Measurements from ENCODE around the gene TST.
A peak's percentile ranks its signal among the peaks of the same experiment; 100 is the strongest.

The TST gene

DNA sequence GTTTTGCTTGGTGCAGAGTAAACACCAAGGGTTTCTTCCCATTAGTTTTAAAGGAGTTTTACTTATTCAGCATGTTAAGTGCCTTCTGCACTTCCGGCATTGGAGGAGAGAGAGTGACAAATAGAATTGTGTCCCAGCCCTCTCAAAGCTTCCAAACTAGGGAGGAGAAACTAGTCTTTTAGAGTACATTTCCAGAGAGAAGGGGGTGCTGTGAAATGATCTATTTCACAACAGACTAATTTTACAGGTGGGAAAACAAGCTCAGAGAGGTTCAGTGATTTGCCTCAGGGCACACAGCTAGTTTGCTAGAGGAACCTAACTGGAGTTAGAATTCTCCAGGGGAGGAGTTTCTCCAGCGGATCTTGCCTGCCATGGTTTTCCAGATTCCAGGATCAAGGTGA, 12.9 kb upstream of the TST start:
- no peak for DNase-seq (ENCODE audit: low spot score)

DNA sequence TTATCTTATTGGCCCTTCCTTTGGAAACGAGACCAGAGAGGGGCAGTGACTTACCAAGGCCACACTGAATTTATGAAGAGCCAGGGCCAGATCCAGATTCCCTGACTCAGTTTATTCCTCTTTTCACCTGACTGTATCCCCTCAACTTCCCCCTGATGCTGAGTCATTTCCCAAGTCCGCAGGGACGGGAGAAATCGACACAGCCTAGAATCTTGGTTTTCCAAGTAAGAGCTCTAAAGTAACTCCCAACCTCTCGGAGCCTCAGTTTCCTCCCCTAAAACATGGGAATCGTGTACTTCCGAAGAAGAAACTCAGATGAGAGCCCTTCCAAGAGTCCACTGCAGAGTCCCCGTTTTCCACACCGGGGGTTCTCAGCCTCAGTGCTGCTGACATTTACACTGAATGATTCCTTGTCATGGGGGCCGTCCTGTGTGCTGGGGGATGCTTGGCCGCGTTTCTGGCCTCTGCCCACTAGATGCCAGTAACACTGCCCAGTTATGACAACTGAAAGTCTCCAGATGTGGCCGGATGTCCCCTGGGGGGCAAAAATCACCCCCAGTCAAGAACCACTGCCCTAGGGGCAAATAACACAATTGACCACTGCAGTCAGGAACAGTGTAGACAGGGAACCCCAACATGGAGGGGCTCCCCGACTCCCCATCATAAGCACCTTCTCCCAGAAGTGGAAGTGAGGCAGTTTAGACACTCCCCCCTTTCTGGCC, 11.5 kb upstream of the TST start:
- DNase-seq (ENCODE audit: low spot score): no peak

DNA sequence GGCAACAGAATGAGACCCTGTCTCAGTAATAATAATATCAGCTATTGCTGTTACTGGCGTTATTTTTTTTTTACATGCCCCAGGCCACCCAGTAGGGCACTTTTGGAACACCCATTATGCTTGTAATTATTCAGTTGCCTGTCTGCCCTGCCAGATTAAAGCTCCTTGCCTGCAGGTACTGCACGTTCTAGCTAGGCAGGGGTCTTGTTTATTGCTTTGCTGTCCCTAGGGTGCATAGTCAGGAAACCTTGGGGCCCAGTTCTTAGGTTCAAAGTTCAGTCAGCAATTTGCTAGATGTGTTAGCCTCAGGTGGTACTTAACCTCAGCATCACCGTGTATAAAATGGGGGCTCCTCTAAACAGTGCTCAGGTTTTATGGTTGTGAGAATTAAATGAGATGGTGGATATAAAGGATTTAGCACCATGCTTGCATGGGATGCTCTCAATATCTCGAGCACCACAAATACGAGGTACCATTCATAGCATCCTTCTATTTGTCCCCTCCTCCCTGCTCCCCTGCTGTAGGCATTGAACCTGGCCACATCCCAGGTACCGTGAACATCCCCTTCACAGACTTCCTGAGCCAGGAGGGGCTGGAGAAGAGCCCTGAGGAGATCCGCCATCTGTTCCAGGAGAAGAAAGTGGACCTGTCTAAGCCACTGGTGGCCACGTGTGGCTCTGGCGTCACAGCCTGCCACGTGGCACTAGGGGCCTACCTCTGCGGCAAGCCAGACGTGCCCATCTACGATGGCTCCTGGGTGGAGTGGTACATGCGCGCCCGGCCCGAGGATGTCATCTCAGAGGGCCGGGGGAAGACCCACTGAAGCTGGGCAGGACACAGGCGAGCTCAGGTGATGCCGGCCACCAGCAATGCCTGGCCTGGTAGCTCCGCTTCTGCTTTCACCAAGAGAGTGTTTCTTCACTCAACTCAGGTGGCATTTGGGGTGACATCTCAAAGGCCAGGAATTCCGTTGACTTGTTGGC, 9.7 kb upstream of the TST start:
- DNase-seq (ENCODE audit: low spot score): no peak

DNA sequence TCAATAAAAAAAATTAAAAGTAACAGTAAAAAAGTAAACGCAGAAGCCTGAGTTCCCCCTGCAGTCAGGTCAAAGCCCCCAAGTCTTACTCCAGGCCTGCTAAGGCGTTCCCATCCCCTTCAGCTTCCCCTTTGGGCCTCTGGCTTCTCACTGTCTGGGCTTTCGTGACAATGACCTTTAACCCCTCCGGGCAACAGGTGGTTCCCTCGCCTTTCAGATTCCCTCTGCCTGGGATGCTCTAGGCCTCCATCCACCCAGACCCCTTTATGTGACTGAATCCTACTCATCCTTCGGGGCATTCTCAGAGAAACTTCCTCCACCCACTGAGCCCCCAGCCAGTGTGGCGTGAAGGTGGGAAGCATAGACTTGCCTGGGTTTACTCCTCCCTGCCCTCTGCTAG, 8.3 kb upstream of the TST start:
- DNase-seq (ENCODE audit: low spot score): no peak

DNA sequence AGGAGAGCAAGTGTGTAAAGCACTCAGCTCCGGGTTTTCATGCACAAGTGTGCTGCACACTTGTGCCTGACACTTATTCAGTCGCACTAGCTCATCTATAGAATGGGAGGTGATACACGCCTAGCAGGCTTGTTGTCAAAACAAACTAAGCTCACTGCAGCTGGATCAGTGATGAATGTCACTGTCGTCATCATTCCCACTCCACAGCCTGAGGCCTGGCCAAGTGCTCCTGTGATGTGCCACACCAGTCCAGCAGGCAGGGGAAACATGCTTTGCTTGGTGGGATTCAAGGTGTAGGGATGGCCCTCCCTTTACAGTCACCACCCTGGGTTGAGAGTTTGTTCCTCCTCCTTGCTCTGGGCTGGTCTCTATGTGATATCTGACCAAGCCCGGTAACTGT, 7.1 kb upstream of the TST start:
- DNase-seq (ENCODE audit: low spot score): no peak

DNA sequence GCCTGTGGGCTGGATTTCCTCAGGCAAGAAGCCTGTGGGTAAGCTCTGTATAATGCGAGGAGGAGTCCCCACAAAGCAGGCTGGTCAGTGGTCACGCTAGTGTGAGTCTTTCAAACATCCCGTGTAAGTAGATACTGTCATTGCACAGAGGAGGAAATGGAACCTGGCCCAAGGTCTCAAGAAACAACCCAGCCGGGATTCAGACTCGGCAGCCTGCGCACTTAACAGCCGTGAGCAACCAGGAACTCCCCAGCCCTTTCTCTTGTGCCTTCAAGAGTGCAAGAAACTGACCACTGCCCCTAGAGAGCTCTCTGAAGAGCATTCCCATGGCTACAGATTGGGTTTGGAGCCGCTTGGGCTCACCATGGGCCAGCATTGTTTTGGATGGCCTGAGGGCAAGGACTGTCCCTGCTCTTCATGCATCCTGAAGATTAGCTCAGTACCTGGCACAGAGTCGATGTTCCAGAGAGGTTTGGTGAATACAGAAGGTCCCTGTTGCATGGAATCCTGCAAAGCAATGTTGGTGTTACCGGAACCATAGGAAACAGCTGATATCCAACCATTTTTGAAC, 6.3 kb upstream of the TST start:
- no peak for DNase-seq (ENCODE audit: low spot score)

DNA sequence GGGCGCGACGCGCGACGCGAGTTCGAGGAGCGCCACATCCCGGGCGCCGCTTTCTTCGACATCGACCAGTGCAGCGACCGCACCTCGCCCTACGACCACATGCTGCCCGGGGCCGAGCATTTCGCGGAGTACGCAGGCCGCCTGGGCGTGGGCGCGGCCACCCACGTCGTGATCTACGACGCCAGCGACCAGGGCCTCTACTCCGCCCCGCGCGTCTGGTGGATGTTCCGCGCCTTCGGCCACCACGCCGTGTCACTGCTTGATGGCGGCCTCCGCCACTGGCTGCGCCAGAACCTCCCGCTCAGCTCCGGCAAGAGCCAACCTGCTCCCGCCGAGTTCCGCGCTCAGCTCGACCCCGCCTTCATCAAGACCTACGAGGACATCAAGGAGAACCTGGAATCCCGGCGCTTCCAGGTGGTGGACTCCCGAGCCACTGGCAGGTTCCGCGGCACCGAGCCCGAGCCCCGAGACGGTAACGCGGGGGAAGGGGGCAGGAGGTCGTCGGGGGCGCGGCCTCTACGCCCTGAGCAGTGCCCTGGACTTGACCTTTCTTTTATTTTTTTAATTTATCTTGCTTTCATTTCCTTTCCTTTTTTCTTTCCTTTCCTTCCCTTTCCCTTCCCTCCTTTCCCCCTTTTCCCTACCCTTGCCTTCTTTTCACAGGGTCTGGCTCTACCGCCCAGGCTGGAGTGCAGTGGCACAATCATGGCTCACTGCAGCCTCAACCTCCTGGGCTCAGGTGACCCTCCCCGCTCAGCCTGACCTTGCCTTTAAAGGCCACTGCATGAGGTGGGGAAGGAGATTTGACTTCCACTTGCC, 5.3 kb upstream of the TST start:
- no peak for DNase-seq (ENCODE audit: low spot score)

DNA sequence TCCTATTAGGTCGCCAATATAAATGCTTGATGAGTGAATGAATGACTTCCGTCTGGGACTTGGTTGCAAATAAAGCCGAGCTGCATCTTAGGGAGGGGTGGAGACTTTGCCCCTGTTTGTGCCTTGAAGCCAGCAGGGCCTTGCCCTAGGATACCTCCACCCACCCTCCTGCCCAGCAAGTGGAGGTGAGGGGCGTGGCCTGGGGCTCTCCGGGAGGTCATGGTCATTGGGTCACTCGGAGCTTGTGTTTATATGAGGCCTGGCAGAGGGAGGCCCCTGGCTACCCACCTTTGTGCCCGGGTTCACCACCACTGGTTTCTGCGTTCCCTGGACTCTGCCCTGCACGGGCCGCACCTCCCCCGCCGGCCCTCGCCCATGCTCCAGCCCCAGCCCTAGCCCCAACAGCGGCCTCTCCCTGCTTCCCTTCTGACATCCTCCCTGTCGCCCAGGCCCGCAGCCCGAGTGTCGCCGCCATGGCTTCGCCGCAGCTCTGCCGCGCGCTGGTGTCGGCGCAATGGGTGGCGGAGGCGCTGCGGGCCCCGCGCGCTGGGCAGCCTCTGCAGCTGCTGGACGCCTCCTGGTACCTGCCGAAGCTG, 4.6 kb upstream of the TST start:
- no peak for DNase-seq (ENCODE audit: low spot score)

DNA sequence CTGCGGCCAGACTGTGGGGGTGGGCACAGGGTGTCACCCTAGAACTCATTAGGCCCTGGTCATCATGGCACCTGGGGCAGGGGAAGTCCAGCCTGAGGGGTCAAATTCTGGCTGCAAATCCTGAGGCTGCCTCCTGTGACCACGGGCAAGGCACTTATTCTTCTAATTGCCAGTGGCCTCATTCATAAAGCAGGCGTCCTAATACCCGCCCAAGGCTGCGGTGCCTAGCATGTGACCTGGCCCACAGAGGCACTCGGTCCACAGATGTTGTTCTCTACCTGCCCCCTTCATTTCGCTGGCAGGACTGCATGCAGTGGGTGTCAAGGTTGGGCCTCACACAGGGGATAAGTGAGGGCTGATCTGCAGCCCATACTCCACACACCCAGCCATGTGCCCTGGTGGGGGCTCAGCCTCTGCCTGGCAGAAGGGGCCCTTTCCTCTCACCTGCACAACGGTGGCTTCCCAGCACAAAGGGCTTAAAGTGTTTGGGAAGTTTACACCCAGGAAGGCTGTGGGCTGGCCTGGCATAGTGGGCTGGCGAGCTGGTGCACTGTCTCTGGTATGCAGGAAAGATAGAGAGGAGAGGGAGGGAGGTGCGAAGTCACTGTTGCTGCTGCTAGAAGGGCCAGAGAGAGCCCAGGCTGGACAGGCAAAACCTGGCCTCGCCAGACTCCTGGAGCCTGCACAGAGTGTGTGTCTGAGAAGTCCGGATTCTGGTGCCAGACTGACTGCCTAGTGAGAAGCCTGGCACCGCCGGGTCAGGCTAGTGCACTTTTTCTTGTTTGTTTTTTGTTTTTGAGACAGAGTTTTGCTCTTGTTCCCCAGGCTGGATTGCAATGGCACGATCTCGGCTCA, 3.5 kb upstream of the TST start:
- DNase-seq (ENCODE audit: low spot score): no peak

DNA sequence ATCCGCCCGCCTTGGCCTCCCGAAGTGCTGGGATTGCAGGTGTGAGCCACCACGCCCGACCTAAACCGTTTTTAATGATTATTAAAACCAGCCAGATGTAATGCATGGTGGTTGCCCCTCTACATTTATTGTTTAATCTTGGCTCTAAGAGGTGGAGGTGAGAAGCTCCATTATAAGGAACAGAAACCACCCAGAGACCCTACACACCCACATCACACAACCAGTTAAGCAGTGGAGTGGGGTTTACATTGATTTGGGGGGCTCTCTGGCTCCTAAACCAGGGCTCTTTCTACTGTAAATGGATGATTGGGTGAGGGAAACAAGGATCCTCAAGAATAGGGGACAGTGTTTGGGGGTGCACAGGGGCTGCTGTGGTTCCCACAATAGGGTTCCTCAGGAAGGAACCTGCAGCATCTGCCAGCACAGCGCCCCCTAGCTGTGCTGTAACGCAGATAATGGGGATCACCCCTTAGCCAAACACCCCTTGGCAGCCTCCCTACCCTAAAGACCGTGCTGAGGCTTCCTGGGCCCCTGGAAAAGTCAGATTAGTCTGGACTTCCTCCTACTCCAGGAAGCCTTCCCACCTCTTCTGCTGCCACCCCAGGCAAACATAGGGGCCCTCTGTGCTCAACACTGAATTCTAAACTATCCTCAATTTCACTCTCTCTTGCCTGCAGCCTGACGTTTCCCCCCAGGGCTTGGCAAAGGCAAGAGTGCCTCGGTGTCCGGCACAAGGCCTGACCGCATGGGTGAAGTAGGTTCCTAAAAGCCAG, 2.6 kb upstream of the TST start:
- DNase-seq (ENCODE audit: low spot score): peak; percentile 48

DNA sequence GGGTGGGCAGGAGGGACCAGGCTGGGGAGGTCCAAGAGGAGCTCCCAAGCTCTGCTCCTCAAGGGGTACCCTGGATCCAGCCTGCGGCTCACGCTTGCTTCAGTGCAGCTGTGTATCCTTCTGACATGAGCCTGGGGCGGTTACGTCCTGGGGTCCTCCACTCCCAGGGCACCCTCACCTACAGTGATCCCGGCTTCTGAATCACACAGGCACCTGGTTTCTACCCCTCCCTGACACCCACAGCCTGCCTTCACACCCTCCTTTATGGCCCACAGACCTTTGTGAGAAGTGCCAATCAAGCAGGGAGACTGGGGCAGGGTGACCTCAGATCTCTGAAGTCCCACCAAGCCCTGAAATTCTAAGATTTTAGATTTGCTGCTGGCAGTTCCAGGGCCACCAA, 1.8 kb upstream of the TST start:
- DNase-seq (ENCODE audit: low spot score): no peak

DNA sequence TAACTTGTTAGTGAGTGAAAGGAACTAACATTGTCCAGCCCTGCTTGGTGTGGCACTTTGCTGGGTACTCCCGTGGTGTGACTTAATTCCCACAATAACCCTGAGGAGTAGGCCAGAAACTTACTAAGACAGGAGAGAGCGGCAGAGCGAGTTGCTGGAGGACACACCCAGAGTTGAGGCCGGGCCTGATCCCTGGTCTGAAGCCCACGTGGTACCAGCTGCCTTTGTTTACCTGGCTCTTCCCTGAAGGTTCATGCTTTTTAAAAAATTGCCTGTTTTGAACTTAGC, 889 bp upstream of the TST start:
- DNase-seq (ENCODE audit: low spot score): no peak

DNA sequence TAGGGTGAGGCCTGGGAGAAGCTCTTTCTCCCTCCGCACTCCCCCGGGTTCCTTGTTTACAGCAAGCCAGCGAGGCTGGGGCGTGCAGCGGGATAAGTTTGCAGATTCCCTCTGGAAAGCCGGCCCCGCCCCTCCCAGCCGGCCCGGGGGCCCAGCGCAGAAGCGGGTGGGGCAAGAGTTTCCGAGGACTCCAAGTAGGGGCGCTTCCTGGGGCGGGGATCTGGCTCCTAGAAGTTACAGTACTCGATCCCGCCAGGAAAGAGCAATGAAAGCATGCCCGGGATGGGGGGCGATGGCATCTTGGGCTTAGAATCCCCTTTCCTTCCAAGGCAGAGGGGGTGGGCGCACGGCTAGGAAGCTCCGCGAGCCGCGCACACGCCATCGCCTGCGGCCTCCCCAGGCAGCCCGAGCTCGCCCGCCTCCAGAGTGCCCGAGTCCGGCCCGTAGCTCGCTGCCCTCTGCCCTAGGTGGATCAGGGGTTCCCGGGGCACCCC, 385 bp downstream of the TST start:
- no peak for DNase-seq (ENCODE audit: low spot score)

DNA sequence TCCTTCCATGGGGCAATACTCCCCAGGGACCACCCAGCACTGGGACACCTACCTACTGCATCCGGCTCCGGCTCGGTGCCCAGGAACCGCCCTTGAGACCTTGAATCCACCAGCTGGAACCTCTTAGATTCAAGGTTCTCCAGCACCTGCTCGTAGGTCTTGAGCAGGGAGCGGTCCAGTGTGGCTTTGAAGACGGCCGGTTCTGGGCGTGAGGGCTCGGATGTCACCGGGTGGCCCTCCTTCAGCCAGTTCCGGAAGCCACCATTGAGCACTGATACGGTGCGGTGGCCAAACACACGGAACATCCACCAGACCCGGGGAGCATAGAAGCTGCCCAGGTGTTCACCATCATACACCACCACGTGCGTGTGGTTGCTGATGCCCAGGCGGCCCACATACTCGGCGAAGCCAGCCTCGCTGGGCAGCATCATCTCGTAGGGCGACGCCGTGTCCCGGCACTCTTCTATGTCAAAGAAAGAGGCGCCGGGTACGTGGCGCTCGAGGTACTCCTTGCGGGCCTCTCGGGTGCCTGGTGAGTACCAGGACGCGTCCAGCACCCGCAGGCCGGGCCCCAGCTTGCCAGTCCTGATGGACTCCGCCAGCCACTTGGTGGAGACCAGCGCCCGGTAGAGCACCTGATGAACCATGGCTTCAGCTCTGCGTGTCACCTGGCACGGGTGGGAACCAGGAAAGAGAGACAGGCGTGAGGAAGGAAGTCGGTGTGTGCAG, 997 bp downstream of the TST start:
- DNase-seq (ENCODE audit: low spot score): no peak

DNA sequence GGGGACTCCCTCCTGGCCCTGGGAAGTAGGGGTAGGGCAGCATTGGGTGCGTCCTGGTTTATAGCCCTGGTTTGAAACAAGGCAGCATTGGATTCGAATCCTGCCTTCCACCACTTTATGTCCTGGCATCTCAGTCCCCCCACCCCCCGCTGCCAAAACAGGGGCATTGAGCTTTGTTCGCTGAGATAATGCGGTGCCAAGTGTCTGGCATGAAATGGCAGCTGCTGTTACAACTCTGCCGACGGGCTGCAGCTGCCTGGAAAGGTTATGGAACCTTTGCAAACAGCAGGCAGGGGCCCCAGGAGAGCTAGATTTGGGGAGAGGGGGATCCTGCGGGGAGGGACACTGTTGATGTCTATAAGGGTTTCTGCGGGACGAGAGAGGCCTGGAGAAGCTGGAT, 1.9 kb downstream of the TST start:
- DNase-seq (ENCODE audit: low spot score): no peak

DNA sequence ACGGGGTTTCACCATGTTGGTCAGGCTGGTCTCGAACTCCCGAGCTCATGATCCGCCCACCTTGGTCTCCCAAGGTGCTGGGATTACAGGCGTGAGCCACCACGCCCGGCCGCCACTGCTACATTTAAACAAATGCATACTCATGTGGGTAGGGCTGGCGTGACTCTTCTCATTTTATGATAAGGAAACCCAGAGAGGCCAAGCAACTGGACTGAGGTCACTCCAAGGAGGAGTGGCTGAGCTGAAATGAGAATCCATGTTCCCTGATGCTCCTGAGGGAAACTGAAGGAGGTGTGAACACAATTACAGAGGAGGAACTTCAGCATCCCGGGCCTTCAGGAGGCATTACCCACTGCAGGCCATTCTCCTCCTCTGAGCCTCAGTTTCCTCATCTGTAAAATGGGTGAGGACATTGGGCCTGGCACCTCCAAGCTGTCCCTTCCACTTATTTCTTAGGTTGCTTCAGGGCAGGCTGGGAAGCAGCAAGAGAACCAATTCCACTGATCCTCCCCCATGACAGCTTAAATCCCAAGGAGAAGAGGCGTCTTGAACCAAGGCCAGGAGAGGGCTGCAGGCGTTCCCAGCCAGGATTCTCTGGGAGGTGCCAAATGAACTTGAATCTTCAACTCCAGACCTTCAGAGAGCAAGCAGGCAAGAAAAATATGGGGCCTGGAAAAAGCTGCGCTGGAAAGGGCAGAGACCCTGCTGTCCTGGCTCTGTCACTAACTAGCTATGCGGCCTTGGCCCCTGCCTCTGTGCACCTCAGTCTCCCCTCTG, 2.9 kb downstream of the TST start:
- DNase-seq (ENCODE audit: low spot score): no peak

DNA sequence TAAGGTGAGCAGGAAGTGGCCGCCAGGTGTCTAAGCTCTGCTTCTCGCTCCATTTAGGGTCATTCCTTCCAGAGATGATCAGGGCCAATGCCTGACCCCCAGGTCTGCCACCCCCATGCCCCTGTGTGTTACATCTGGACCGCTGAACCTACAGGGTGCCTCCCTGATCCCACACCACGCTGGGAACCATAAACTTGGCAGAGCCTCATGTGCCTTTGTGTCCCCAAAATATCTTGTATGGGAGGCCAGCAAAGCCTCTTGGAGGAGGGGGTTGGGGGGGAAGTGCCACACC, 3.7 kb downstream of the TST start:
- no peak for DNase-seq (ENCODE audit: low spot score)

DNA sequence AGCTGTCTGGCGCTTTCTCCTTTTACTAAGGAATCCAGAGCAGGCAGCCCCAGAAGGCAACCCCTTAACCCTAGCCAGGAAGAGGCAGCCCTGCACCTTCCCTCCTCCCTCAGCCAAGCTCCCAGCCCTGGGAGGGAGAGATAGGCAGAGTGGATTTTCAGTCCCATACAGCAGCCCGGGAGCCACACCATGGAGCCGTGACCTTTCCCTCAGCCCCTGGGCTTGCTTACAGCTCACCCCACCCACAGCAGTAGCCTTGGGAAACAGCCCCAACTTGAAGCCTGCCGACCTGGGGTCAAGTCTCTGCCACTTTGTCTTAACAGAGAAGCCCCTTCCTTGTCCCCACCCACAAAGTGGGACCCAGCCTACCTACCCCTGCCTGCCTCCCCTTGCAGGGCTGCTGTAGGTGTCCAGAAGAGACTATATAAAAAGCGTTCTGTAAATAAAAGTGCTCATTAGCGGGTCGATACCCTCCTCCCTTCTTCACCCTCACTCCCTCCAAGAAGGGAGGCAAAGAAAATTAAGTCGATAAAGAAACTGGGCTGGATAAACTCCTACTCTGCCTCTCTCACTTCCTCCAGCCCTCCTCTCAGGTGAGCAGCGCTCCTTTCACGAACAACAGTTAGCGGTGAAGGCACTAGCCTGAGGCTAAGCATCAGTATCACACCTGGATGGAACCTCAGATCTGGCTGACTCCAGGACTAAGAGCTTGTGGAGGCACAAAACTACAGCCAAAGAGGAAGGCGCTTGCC, 4.2 kb downstream of the TST start:
- no peak for DNase-seq (ENCODE audit: low spot score)
